ENCODE results near the gene PRKAB1.

The PRKAB1 gene

DNA sequence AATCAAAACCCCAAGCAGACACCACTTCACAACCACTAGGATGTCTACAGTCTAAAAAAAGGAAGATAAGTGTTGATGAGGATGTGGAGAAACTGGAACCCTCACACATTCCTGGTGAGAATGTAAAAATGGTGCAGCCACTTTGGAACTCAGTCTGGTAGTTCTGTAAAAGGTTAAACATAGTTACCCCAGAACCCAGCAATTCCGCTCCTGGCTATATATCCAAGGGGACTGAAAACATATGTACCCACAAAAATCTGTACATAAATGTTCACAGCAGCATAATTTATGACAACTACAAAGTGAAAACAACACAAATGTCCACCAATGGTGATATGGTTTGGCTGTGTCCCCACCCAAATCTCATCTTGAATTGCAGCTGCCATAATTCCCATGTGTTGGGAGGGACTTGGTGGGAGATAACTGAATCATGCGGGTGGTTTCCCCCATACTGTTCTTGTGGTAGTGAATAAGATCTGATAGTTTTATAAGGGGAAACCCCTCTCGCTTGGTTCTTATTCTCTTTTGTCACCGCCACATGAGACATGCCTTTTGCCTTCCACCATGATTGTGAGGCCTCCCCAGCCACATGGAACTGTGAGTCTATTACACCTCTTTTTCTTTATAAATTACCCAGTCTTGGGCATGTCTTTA lies 46.8 kb downstream of the PRKAB1 start:
- no peak for DNase-seq

DNA sequence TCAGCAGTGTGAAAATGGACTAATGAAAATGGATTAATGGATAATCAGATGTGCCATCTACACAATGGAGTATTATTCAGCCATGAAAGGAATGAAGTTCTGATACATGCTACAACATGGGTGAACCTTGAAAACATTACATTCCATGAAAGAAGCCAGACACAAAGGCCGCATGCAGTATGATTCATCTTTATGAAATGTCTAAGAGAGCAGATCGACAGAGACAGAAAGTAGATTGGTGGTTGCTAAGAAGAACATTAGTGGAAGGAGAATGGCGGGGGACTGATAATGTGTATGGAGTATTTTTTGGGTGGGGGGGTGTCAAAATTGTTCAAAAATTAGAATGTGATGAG lies 47.3 kb downstream of the PRKAB1 start:
- no peak for DNase-seq

DNA sequence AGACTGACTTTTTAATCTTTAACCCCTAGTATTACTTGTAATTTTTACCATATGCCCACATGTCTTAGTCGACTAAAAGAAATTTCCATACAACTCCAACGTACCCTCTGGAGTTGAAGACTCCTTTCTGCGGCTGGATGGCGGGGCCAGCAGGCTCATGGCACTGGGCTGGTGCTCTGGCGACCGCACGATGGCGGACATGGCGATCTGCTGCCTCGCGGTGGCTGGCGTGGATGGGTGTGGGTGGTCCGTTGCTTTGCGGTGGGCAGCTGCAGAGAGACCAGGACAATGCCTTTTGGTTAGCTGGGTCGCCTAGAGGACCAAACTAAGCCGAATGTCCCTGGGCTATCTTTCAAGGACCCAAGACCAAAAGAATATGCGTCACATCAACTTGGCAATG lies 50.2 kb downstream of the PRKAB1 start:
- no peak for DNase-seq

DNA sequence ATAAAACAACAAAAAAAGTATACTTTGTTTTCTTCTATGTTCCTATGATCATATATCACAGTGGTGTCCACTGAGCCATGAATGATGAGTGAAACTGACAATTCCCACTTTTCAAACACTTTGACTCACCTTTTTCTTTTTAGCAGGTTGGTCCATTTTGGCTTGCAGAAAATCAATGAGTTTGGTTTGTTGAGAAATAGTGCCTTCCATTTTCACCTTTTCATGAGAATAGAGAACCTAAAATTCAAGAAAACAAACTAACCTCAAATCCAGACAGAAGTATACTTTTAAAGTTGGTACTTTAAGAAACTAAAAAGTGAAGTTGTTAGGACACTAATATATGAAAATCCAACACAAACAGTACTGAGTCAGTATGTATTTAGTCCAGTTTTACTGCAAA lies 52.4 kb downstream of the PRKAB1 start:
- no peak for DNase-seq

DNA sequence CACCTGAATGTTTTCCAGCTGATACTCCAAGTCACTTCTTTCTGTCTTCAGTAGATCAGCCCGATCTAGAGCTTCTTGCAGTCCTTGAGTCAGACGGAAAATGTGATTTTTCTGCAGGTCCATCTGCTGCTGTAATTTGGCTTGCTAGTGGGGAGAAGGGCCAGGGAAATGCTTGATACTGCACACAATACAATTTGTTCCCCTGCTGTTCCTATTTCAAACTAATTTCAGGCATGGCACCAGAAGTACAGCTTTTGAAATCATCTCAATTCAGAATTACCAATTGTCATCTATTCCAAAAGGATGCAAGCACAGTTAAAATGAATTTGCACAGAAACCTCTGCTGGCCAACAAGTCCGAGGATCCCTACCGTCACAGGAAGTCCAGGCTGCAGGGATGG lies 53.4 kb downstream of the PRKAB1 start:
- DNase-seq: no peak

- no peak for DNase-seq
Measured at GRCh38 chr12:119725523-119725922, 57.6 kb downstream of the PRKAB1 start.

- DNase-seq: no peak
Measured at GRCh38 chr12:119727600-119728443, 59.9 kb downstream of the PRKAB1 start.

GRCh38 chr12:119728444-119728745 lies 60.5 kb downstream of the PRKAB1 start:
- DNase-seq: no peak

DNA sequence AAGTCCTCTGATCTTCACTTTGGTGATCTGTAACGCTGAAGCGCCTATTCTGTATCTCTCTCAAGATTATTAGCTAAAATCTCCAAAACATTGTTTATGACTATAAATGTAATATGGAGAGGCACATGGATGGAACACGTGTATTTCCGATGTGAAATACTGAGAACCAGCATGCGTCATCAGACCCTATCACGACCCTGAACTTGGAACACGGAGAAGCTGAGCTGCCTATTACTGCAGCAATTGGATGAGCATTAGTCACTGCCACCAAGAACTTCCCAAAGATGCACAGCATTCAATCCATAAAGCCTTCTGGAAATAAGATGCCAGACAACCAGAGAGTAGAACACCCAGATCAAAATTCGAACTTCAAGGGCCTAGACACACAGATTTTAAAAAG lies 61.9 kb downstream of the PRKAB1 start:
- DNase-seq: no peak

- DNase-seq: no peak
Measured at GRCh38 chr12:119730381-119730780, 62.4 kb downstream of the PRKAB1 start.
